Measurements from ENCODE around the gene SLC6A8.

Gene SLC6A8

GRCh38 chrX:153645921-153646488 lies 41.7 kb upstream of the SLC6A8 start:
- H3K36me3 ChIP-seq (ENCODE audit: insufficient read depth, low read length): no peaks in the 10 kb centered on the region
- H3K79me2 ChIP-seq (ENCODE audit: insufficient read depth, low read length): no peaks in the 10 kb centered on the region
- no peaks in the 10 kb centered on the region for H3K9me3 ChIP-seq (ENCODE audit: insufficient read depth, low read length, severe bottlenecking)
- peaks cover 6% of the 10 kb centered on the region for H3K4me1 ChIP-seq (ENCODE audit: insufficient read depth, low read length)
- ATAC-seq (ENCODE audit: insufficient read depth, low read depth) (no peak), DNase-seq (no peak)
- no peak overlapping the region for H3K4me2 ChIP-seq (ENCODE audit: insufficient read depth, low read length)
- no peak overlapping the region for H2AFZ ChIP-seq (ENCODE audit: low read depth, low read length)
- no peak overlapping the region for H3K4me3 ChIP-seq (ENCODE audit: low read depth in 1 of 2, low read length in 2 of 2)
- H4K20me1 ChIP-seq (ENCODE audit: insufficient read depth, low read length): no peaks in the 10 kb centered on the region
- TF ChIP-seq CTCF (IDR thresholded peaks at IDR 0.05; ENCODE audit: borderline replicate concordance, extremely low read depth, low read length, poor library complexity, severe bottlenecking): no peak
- TF ChIP-seq EZH2 (IDR thresholded peaks at IDR 0.05; ENCODE audit: borderline replicate concordance, low read depth, low read length, severe bottlenecking): no peak
- no peak overlapping the region for H3K9ac ChIP-seq (ENCODE audit: low read depth, low read length)
- H3K27ac ChIP-seq (ENCODE audit: low read length): no peak overlapping the region
- no peaks in the 10 kb centered on the region for H3K27me3 ChIP-seq (ENCODE audit: insufficient read depth, low read length, poor library complexity)

- no peak for ATAC-seq (ENCODE audit: insufficient read depth, low read depth)
- H3K27me3 ChIP-seq (ENCODE audit: insufficient read depth, low read length, poor library complexity): no peaks in the 10 kb centered on the region
- DNase-seq: no peak
- H3K9ac ChIP-seq (ENCODE audit: low read depth, low read length): no peak within 1 kb of the TSS
- no peaks in the 10 kb centered on the region for H4K20me1 ChIP-seq (ENCODE audit: insufficient read depth, low read length)
- H3K4me3 ChIP-seq (ENCODE audit: low read depth in 1 of 2, low read length in 2 of 2): no peak within 1 kb of the TSS
- H3K4me1 ChIP-seq (ENCODE audit: insufficient read depth, low read length): peaks cover 6% of the 10 kb centered on the region
- TF ChIP-seq CTCF (IDR thresholded peaks at IDR 0.05; ENCODE audit: borderline replicate concordance, extremely low read depth, low read length, poor library complexity, severe bottlenecking): no peak
- no peak for TF ChIP-seq EZH2 (IDR thresholded peaks at IDR 0.05; ENCODE audit: borderline replicate concordance, low read depth, low read length, severe bottlenecking)
- no peak within 1 kb of the TSS for H3K27ac ChIP-seq (ENCODE audit: low read length)
- H2AFZ ChIP-seq (ENCODE audit: low read depth, low read length): no peak within 1 kb of the TSS
- H3K36me3 ChIP-seq (ENCODE audit: insufficient read depth, low read length): no peaks in the 10 kb centered on the region
- no peaks in the 10 kb centered on the region for H3K79me2 ChIP-seq (ENCODE audit: insufficient read depth, low read length)
- no peak within 1 kb of the TSS for H3K4me2 ChIP-seq (ENCODE audit: insufficient read depth, low read length)
- no peaks in the 10 kb centered on the region for H3K9me3 ChIP-seq (ENCODE audit: insufficient read depth, low read length, severe bottlenecking)
These were observed 40.9 kb upstream of the SLC6A8 start, which contains the start of gene DUSP9 for GRCh38 chrX:153646620-153647373. Gene DUSP9, plus strand, starts transcription at chrX:153647203. Its CDS starts 751 bp downstream, at chrX:153647954.

GRCh38 chrX:153647461-153648357 lies 40.0 kb upstream of the SLC6A8 start:
- no peaks in the 10 kb centered on the region for H4K20me1 ChIP-seq (ENCODE audit: insufficient read depth, low read length)
- no peaks in the 10 kb centered on the region for H3K9me3 ChIP-seq (ENCODE audit: insufficient read depth, low read length, severe bottlenecking)
- no peak overlapping the region for H2AFZ ChIP-seq (ENCODE audit: low read depth, low read length)
- H3K9ac ChIP-seq (ENCODE audit: low read depth, low read length): no peak overlapping the region
- no peak overlapping the region for H3K27ac ChIP-seq (ENCODE audit: low read length)
- TF ChIP-seq CTCF (IDR thresholded peaks at IDR 0.05; ENCODE audit: borderline replicate concordance, extremely low read depth, low read length, poor library complexity, severe bottlenecking) (no peak), EZH2 (IDR thresholded peaks at IDR 0.05; ENCODE audit: borderline replicate concordance, low read depth, low read length, severe bottlenecking) (no peak)
- no peaks in the 10 kb centered on the region for H3K36me3 ChIP-seq (ENCODE audit: insufficient read depth, low read length)
- no peaks in the 10 kb centered on the region for H3K79me2 ChIP-seq (ENCODE audit: insufficient read depth, low read length)
- H3K4me1 ChIP-seq (ENCODE audit: insufficient read depth, low read length): peaks cover 4% of the 10 kb centered on the region
- no peaks in the 10 kb centered on the region for H3K27me3 ChIP-seq (ENCODE audit: insufficient read depth, low read length, poor library complexity)
- H3K4me3 ChIP-seq (ENCODE audit: low read depth in 1 of 2, low read length in 2 of 2): no peak overlapping the region
- ATAC-seq (ENCODE audit: insufficient read depth, low read depth) (no peak), DNase-seq (no peak)
- H3K4me2 ChIP-seq (ENCODE audit: insufficient read depth, low read length): no peak overlapping the region

Measured in DND-41 (cell line).